HEK293 (cell line): Measurements from ENCODE around the gene ISCU.

Experiments used
- HOXA7 ChIP-seq: sonication (generic); formaldehyde crosslinking; IDR thresholded peaks from 2 replicates; pipeline ENCODE4 v1.8.1; 2022; ENCODE audit warnings: missing genetic modification reagents, borderline replicate concordance
- KLF16 ChIP-seq: fragments of 450-650 bp; formaldehyde crosslinking; IDR thresholded peaks from 2 replicates; pipeline ENCODE4 v1.5.1; 2017; ENCODE audit warnings: missing biosample characterization, missing genetic modification characterization
- SP2 ChIP-seq: fragments of 450-650 bp; formaldehyde crosslinking; IDR thresholded peaks from 2 replicates; pipeline ENCODE4 v1.5.1; 2016; ENCODE audit warnings: missing biosample characterization, missing genetic modification characterization
- TCF7L2 ChIP-seq: IDR thresholded peaks from 2 replicates; pipeline ENCODE4 v1.6.1; 2011; ENCODE audit warnings: low read depth, mild to moderate bottlenecking, inconsistent platforms, low read length, moderate library complexity, borderline replicate concordance
- ZBTB48 ChIP-seq: fragments of 450-650 bp; formaldehyde crosslinking; IDR thresholded peaks from 2 replicates; pipeline ENCODE4 v1.5.1; 2016; ENCODE audit warnings: missing biosample characterization, missing genetic modification characterization
- ZBTB7A ChIP-seq: fragments of 450-650 bp; formaldehyde crosslinking; IDR thresholded peaks from 2 replicates; pipeline ENCODE4 v1.5.1; 2016; ENCODE audit warnings: low read depth, missing biosample characterization, missing genetic modification characterization
- ZNF585B ChIP-seq: fragments of 450-650 bp; formaldehyde crosslinking; IDR thresholded peaks from 2 replicates; pipeline ENCODE4 v1.5.1; 2016; ENCODE audit warnings: missing biosample characterization, missing genetic modification characterization
- ZNF660 ChIP-seq: fragments of 450-650 bp; IDR thresholded peaks from 2 replicates; pipeline ENCODE4 v1.5.1; 2018; ENCODE audit warnings: missing biosample characterization, mild to moderate bottlenecking, missing genetic modification characterization
- ZNF843 ChIP-seq: fragments of 450-650 bp; formaldehyde crosslinking; IDR thresholded peaks from 2 replicates; pipeline ENCODE4 v1.5.1; 2016; ENCODE audit warnings: missing biosample characterization, missing genetic modification characterization
- TF ChIP-seq, protein P1 (sequence below): fragments of 450-650 bp; formaldehyde crosslinking; IDR thresholded peaks from 2 replicates; pipeline ENCODE4 v1.5.1; 2016; ENCODE audit warnings: missing biosample characterization, missing genetic modification characterization

DNA sequence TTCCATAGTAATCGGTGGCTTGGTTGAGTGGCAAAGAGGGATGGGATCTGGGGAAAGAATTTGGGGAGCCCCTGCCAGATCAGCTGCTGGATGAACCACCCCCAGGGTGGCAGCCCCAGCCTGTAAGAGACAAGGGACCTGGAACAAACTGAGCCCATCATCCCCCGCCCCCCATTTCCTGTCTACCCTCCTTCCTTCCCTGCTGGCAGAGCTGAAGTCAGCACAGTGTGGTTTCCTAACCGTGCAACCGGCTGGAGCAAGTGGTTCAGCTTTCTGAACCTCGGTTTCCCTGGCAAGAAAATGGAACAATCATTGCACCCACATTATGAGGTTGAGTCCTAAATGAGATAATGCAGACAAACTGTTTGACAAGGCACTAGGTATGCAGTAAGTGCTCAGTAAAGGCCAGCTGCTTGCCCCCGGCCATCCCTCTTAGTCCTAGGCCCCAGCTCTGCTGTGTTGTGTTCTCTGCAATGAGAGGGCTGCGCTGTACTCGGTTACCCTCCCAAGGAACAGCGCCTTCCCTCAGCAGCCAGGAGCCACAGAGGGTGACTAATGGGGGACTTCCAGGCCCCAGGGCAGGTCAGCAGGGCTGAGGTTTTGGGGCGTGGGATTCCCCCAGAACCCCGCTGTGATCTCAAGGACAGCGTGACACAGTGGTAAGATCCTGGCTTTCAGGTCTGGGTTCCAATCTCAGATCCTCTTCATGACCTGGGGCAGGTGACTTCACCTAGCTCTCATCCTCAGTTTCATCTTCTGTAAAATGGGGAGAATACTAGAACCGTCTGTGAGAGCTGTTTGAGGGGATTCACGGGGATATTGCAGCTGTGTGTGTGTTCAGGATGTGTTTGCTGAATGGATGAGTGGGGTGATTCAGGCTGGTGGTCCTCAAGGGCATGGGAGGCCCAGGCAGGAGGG is 54.8 kb downstream of the ISCU start:
- TF ChIP-seq, protein P1, sequence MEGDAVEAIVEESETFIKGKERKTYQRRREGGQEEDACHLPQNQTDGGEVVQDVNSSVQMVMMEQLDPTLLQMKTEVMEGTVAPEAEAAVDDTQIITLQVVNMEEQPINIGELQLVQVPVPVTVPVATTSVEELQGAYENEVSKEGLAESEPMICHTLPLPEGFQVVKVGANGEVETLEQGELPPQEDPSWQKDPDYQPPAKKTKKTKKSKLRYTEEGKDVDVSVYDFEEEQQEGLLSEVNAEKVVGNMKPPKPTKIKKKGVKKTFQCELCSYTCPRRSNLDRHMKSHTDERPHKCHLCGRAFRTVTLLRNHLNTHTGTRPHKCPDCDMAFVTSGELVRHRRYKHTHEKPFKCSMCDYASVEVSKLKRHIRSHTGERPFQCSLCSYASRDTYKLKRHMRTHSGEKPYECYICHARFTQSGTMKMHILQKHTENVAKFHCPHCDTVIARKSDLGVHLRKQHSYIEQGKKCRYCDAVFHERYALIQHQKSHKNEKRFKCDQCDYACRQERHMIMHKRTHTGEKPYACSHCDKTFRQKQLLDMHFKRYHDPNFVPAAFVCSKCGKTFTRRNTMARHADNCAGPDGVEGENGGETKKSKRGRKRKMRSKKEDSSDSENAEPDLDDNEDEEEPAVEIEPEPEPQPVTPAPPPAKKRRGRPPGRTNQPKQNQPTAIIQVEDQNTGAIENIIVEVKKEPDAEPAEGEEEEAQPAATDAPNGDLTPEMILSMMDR (tag by site-specific recombination), result no peak
- TF ChIP-seq ZBTB48 (no peak), TCF7L2 (no peak), ZNF585B (no peak), ZBTB7A (tag by site-specific recombination) (no peak), SP2 (tag by site-specific recombination) (no peak), ZNF843 (tag by site-specific recombination) (no peak), HOXA7 (CRISPR knock-in tag) (no peak), KLF16 (tag by site-specific recombination) (no peak), ZNF660 (tag by site-specific recombination) (no peak)
